ENCODE data around the gene PCDHB3.
"Not testable (repeated sequence)": the region's sequence is repeated elsewhere in the genome, so short reads cannot be mapped to it uniquely, and the experiment has no call there.

DNA sequence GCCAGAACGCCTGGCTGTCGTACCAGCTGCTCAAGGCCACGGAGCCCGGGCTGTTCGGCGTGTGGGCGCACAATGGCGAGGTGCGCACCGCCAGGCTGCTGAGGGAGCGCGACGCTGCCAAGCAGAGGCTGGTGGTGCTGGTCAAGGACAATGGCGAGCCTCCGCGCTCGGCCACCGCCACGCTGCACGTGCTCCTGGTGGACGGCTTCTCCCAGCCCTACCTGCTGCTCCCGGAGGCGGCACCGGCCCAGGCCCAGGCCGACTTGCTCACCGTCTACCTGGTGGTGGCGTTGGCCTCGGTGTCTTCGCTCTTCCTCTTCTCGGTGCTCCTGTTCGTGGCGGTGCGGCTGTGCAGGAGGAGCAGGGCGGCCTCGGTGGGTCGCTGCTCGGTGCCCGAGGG is 3.7 kb upstream of the PCDHB3 start:
- TF ChIP-seq, protein P1, sequence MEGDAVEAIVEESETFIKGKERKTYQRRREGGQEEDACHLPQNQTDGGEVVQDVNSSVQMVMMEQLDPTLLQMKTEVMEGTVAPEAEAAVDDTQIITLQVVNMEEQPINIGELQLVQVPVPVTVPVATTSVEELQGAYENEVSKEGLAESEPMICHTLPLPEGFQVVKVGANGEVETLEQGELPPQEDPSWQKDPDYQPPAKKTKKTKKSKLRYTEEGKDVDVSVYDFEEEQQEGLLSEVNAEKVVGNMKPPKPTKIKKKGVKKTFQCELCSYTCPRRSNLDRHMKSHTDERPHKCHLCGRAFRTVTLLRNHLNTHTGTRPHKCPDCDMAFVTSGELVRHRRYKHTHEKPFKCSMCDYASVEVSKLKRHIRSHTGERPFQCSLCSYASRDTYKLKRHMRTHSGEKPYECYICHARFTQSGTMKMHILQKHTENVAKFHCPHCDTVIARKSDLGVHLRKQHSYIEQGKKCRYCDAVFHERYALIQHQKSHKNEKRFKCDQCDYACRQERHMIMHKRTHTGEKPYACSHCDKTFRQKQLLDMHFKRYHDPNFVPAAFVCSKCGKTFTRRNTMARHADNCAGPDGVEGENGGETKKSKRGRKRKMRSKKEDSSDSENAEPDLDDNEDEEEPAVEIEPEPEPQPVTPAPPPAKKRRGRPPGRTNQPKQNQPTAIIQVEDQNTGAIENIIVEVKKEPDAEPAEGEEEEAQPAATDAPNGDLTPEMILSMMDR (IDR thresholded peaks at IDR 0.05), result not testable (repeated sequence)
- not testable (repeated sequence) for TF ChIP-seq POLR2A (IDR thresholded peaks at IDR 0.05)
